Sigmoid colon (tissue), 7 donors: ENCODE results near the gene FNIP2. TPM values are rescaled to one million over a fixed set of nuclear protein-coding genes. Genes with fewer than 3 reads are reported as not detected.

Experiments
- DNase-seq: peaks from one replicate; pipeline ENCODE4 v3.0.0-alpha.2; 2019
- H3K27ac ChIP-seq, 4 donors: fragments of 200-600 bp; sonication (generic); one replicate each; pipeline ENCODE4 v1.5.1; 2016 to 2019; ENCODE audit warnings: mild to moderate bottlenecking in 1 of 4
- H3K27me3 ChIP-seq, 3 donors: fragments of 200-600 bp; sonication (generic); one replicate each; pipeline ENCODE4 v1.5.1; 2019; ENCODE audit warnings: mild to moderate bottlenecking in 1 of 3
- H3K36me3 ChIP-seq, 4 donors: fragments of 200-600 bp; sonication (generic); one replicate each; pipeline ENCODE4 v1.5.1; 2016 to 2019
- H3K4me1 ChIP-seq, 4 donors: fragments of 200-600 bp; sonication (generic); one replicate each; pipeline ENCODE4 v1.5.1; 2017 to 2019
- H3K4me3 ChIP-seq, 4 donors: fragments of 200-600 bp; sonication (generic); one replicate each; pipeline ENCODE4 v1.5.1; 2017 to 2019; ENCODE audit warnings: mild to moderate bottlenecking in 2 of 4, moderate library complexity in 1 of 4
- H3K9me3 ChIP-seq, 4 donors: fragments of 200-600 bp in 3 of 4; sonication (generic) in 3 of 4; one replicate each; pipeline versions ENCODE4 v1.5.1 to v1.6.1; 2013 to 2019
- CTCF ChIP-seq, 4 experiments: fragments of 450-650 bp in 3 of 4; fragments of 200-600 bp in 1 of 4; IDR thresholded peaks; one replicate each; pipeline ENCODE4 v1.5.1; 2016 to 2019; ENCODE audit warnings: antibody characterized with exemption in 4 of 4, mild to moderate bottlenecking in 3 of 4, moderate library complexity in 2 of 4
- EP300 ChIP-seq, 4 donors: sonication (generic); formaldehyde crosslinking; IDR thresholded peaks; one replicate each; pipeline ENCODE4 v1.6.1; 2017; ENCODE audit warnings: antibody characterized with exemption in 4 of 4
- POLR2A ChIP-seq, 2 donors: fragments of 450-650 bp; IDR thresholded peaks; one replicate each; pipeline ENCODE4 v1.6.1; 2016; ENCODE audit warnings: antibody characterized with exemption in 2 of 2, mild to moderate bottlenecking in 2 of 2, moderate library complexity in 2 of 2
- POLR2AphosphoS5 ChIP-seq, 4 donors: sonication (generic); formaldehyde crosslinking; IDR thresholded peaks; one replicate each; pipeline ENCODE4 v1.6.1; 2017; ENCODE audit warnings: antibody characterized with exemption in 4 of 4
- WGBS, 2 donors: extraction: QIAGEN DNeasy Blood & Tissue Kit; methylation state at CpG; one replicate each; pipeline ENCODE4 v1.1.7; 2013; 5-methylcytosine and 5-hydroxymethylcytosine counted together
- intact Hi-C: fragments of 100-400 bp; cut with DNase I; formaldehyde crosslinking; loops from one replicate; pipeline ENCODE4 v1.15.1; 2023
- polyA plus RNA-seq, 3 donors: library from polyadenylated mRNA; stranded (reverse); fragments of 200-250 nt; gene quantifications; one replicate each; pipeline ENCODE4 v1.2.3, GENCODE V29; 2013
- total RNA-seq, 4 donors: library from RNA; depleted of rRNA; stranded (reverse); fragments of >200 nt; gene quantifications; one replicate each; pipeline ENCODE4 v1.1.0, GENCODE V29; 2016
- donor health status: healthy with polysubstance abuse.
- donor health status: Bipolar disorder and iron deficiency.
- donor health status: healthy.

The FNIP2 gene
- total and polyA plus RNA-seq, 7 donors, result 14.4 to 38.9 (median 35.2) TPM

GRCh38 chr4:158938220-158939044 is 169.6 kb downstream of the FNIP2 start:
- H3K27ac ChIP-seq, result no peak overlapping the region
- WGBS, 2 donors, result 90 to 92% methylated on average over 4 of the region's 4 CpGs

GRCh38 chr4:158940271-158940670 is 171.4 kb downstream of the FNIP2 start:
- no peak overlapping the region for H3K4me3 ChIP-seq
- WGBS, 2 donors, result 85 to 87% methylated on average over 2 of the region's 2 CpGs
- DNase-seq, result no peak
- no peaks in the 10 kb centered on the region for H3K27me3 ChIP-seq
- intact Hi-C loops, result no loop called here
- H3K9me3 ChIP-seq, result no peaks in the 10 kb centered on the region
- TF ChIP-seq CTCF (IDR thresholded peaks at IDR 0.05) (no peak), POLR2A (IDR thresholded peaks at IDR 0.05) (no peak), POLR2AphosphoS5 (IDR thresholded peaks at IDR 0.05) (no peak), EP300 (IDR thresholded peaks at IDR 0.05) (no peak)
- H3K27ac ChIP-seq, result no peak overlapping the region
- H3K36me3 ChIP-seq, result no peaks in the 10 kb centered on the region
- H3K4me1 ChIP-seq, result no peaks in the 10 kb centered on the region

More at GRCh38 chr4:158938220-158939044, 169.6 kb downstream of the FNIP2 start:
- no peak overlapping the region for H3K4me3 ChIP-seq
- TF ChIP-seq POLR2A (IDR thresholded peaks at IDR 0.05) (no peak), POLR2AphosphoS5 (IDR thresholded peaks at IDR 0.05) (no peak), CTCF (IDR thresholded peaks at IDR 0.05) (no peak), EP300 (IDR thresholded peaks at IDR 0.05) (no peak)
- no peak for DNase-seq
- intact Hi-C loops, result no loop called here
- no peaks in the 10 kb centered on the region for H3K4me1 ChIP-seq
- H3K36me3 ChIP-seq, result no peaks in the 10 kb centered on the region
- H3K9me3 ChIP-seq, result no peaks in the 10 kb centered on the region
- no peaks in the 10 kb centered on the region for H3K27me3 ChIP-seq

- Histone ChIP-seq H3K4me1 (no peaks in the 10 kb centered on the region), H3K27me3 (no peaks in the 10 kb centered on the region), H3K4me3 (no peak overlapping the region), H3K9me3 (no peaks in the 10 kb centered on the region), H3K27ac (no peak overlapping the region), H3K36me3 (no peaks in the 10 kb centered on the region)
- intact Hi-C loops, result no loop called here
- no peak for DNase-seq
- TF ChIP-seq POLR2A (IDR thresholded peaks at IDR 0.05) (no peak), POLR2AphosphoS5 (IDR thresholded peaks at IDR 0.05) (no peak), CTCF (IDR thresholded peaks at IDR 0.05) (no peak), EP300 (IDR thresholded peaks at IDR 0.05) (no peak)
These were observed 172.5 kb downstream of the FNIP2 start for GRCh38 chr4:158941321-158941720.

- TF ChIP-seq CTCF (IDR thresholded peaks at IDR 0.05) (no peak), POLR2AphosphoS5 (IDR thresholded peaks at IDR 0.05) (no peak), POLR2A (IDR thresholded peaks at IDR 0.05) (no peak), EP300 (IDR thresholded peaks at IDR 0.05) (no peak)
- no peaks in the 10 kb centered on the region for H3K27me3 ChIP-seq
- no peaks in the 10 kb centered on the region for H3K36me3 ChIP-seq
- H3K9me3 ChIP-seq, result no peaks in the 10 kb centered on the region
- no peaks in the 10 kb centered on the region for H3K4me1 ChIP-seq
- intact Hi-C loops, result no loop called here
- no peak overlapping the region for H3K27ac ChIP-seq
- no peak for DNase-seq
- H3K4me3 ChIP-seq, result no peak overlapping the region
- WGBS, 2 donors, result 96 to 97% methylated on average over 2 of the region's 2 CpGs
These were observed 173.1 kb downstream of the FNIP2 start for GRCh38 chr4:158941895-158942294.
